HL-60/S4 (cell line): ENCODE measurements around the gene RIPOR2.
"Not testable (repeated sequence)": the region's sequence is repeated elsewhere in the genome, so short reads cannot be mapped to it uniquely, and the experiment has no call there.

Experiments used
- in situ Hi-C: fragments of 300-500 bp; cut with MboI; formaldehyde crosslinking; loops from 2 replicates; pipeline ENCODE4 v1.14.3; 2022; ENCODE audit warnings: low sequenced_read_pairs

RIPOR2 gene

GRCh38 chr6:24768361-24768760 lies 167.4 kb downstream of the RIPOR2 start:
- in situ Hi-C loops: loop anchor here (10.0 kb wide), 1 partner anchor 184 kb away; no protein-coding TSS in a partner anchor

GRCh38 chr6:24766680-24767462 lies 168.9 kb downstream of the RIPOR2 start:
- in situ Hi-C loops: loop anchor here (10.0 kb wide), 1 partner anchor 182 kb away; no protein-coding TSS in a partner anchor

GRCh38 chr6:24765968-24766367 lies 169.8 kb downstream of the RIPOR2 start:
- in situ Hi-C loops: loop anchor here (10.0 kb wide), 1 partner anchor 181 kb away; no protein-coding TSS in a partner anchor

GRCh38 chr6:24764833-24765828 lies 170.6 kb downstream of the RIPOR2 start:
- in situ Hi-C loops: loop anchor here (10.0 kb wide), 1 partner anchor 180 kb away; no protein-coding TSS in a partner anchor

GRCh38 chr6:24763578-24763977 lies 172.2 kb downstream of the RIPOR2 start:
- in situ Hi-C loops: loop anchor here (10.0 kb wide), 1 partner anchor 179 kb away; no protein-coding TSS in a partner anchor

DNA sequence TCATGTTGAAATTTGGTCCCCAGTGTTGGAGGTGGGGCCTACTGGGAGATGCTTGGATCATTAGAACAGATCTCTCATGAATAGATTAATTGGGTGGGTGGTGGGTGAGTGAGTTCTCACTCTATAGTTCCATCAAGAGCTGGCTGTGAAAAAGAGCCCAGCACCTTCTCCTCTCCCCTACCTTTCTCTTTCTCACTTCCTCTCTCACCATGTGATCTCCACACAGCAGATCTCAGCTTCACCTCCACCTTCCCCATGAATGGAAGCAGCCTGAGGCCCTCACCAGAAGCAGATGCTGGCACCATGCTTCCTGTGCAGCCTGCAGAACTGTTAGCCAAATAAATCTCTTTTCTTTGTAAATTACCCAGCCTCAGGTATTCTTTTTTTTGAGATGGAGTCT lies 173.9 kb downstream of the RIPOR2 start:
- in situ Hi-C loops: loop anchor here (10.0 kb wide), 1 partner anchor 177 kb away; no protein-coding TSS in a partner anchor

- in situ Hi-C loops: loop anchor here (10.0 kb wide), 1 partner anchor 177 kb away; no protein-coding TSS in a partner anchor
Measured at GRCh38 chr6:24761193-24761835, 174.4 kb downstream of the RIPOR2 start.

- in situ Hi-C loops: loop anchor here (10.0 kb wide), 1 partner anchor 175 kb away; no protein-coding TSS in a partner anchor
Measured at GRCh38 chr6:24760210-24760609, 175.6 kb downstream of the RIPOR2 start.

- in situ Hi-C loops: loop anchor here (10.0 kb wide), 1 partner anchor 175 kb away; no protein-coding TSS in a partner anchor
Measured at GRCh38 chr6:24759718-24760117, 176.0 kb downstream of the RIPOR2 start.

GRCh38 chr6:24757611-24758010 lies 178.1 kb downstream of the RIPOR2 start:
- in situ Hi-C loops: no loop called here

GRCh38 chr6:24755279-24755678 lies 180.5 kb downstream of the RIPOR2 start:
- in situ Hi-C loops: no loop called here

DNA sequence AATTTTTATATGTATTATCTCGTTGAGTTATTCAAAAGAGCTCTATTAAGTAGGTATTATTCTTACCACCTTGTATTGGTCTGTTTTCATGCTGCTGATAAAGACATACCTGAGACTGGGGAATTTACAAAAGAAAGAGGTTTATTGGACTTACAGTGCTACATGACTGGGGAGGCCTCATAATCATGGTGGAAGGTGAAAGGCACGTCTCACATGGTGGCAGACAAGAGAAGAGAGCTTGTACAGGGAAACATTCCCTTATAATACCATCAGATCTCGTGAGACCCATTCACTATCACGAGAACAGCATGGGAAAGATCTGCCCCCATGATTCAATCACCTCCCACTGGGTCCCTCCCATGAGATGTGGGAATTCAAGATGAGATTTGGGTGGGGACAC lies 181.4 kb downstream of the RIPOR2 start:
- in situ Hi-C loops: not testable (repeated sequence)
